A549 (cell line): ENCODE measurements around the gene TMEM135. TPM values are rescaled to one million over a fixed set of nuclear protein-coding genes. Genes with fewer than 3 reads are reported as not detected.

Experiments used
- ATAC-seq, 2 experiments: fragments of 200-7000 bp in 1 of 2; fragments of >200 bp in 1 of 2; cut with Nextera tagmentation in 1 of 2; cut with Tn5 transposase in 1 of 2; 3 replicates each; pipeline versions ENCODE4 v1.8.0 to v1.9.1; 2018 to 2020; ENCODE audit warnings: mild to moderate bottlenecking in 1 of 2, moderate library complexity in 1 of 2
- CTCF ChIA-PET: fragments of 300-600 bp; sonication (Branson Sonifier 250); formaldehyde crosslinking; extraction: SDS; loops from one replicate; lab custom pipeline; 2021; ENCODE audit warnings: antibody characterized with exemption, inconsistent platforms; lab: Yijun Ruan, JAX
- POLR2A ChIA-PET: fragments of 350-600 bp; formaldehyde crosslinking; extraction: SDS; loops from one replicate; lab custom pipeline; 2021; ENCODE audit warnings: antibody characterized with exemption, inconsistent platforms; lab: Yijun Ruan, JAX
- DNase-seq, 2 experiments: peaks; one replicate each; pipeline versions ENCODE4 v3.0.0 to v3.0.0-alpha.2; 2011 to 2016; ENCODE audit warnings: low read depth in 1 of 2, low spot score in 1 of 2
- FAIRE-seq: peaks from 2 replicates; lab custom pipeline; 2011; peaks lifted over from hg19 to GRCh38; lab: Jason Lieb, UNC
- H3K27ac ChIP-seq, 2 experiments: fragments of >200 bp; sonication (Bioruptor Twin); formaldehyde crosslinking; 3 replicates each; pipeline ENCODE4 v1.5.1; 2016 to 2017
- H3K4me1 ChIP-seq: fragments of >200 bp; sonication (Bioruptor Twin); formaldehyde crosslinking; 3 replicates; pipeline ENCODE4 v1.6.1; 2016
- H3K4me2 ChIP-seq: fragments of >200 bp; sonication (Bioruptor Twin); formaldehyde crosslinking; 3 replicates; pipeline ENCODE4 v1.6.1; 2016
- H3K4me3 ChIP-seq: fragments of >200 bp; sonication (Bioruptor Twin); formaldehyde crosslinking; 3 replicates; pipeline ENCODE4 v1.5.1; 2016
- H3K9me3 ChIP-seq: fragments of >200 bp; sonication (Bioruptor Twin); formaldehyde crosslinking; 3 replicates; pipeline ENCODE4 v1.6.1; 2016
- CEBPB ChIP-seq, 2 experiments: fragments of >200 bp in 1 of 2; sonication (Bioruptor Twin) in 1 of 2; formaldehyde crosslinking in 1 of 2; IDR thresholded peaks; 2 replicates each; pipeline ENCODE4 v1.6.1; 2012 to 2016
- EHMT2 ChIP-seq: fragments of 200-600 bp; sonication (generic); IDR thresholded peaks from 2 replicates; pipeline ENCODE4 v1.6.1; 2016; ENCODE audit warnings: antibody characterized with exemption, low read depth, mild to moderate bottlenecking, moderate library complexity
- EP300 ChIP-seq, 2 experiments: fragments of >200 bp; sonication (Bioruptor Twin); formaldehyde crosslinking; IDR thresholded peaks; 2 replicates in 1 of 2; 3 replicates in 1 of 2; pipeline ENCODE4 v1.6.1; 2016 to 2017
- GATA3 ChIP-seq: IDR thresholded peaks from 2 replicates; pipeline ENCODE4 v1.6.1; 2012; ENCODE audit warnings: borderline replicate concordance
- HDAC2 ChIP-seq: fragments of 200-600 bp; sonication (generic); IDR thresholded peaks from 2 replicates; pipeline ENCODE4 v1.6.1; 2016
- HOXB5 ChIP-seq: fragments of 250-450 bp; sonication (Bioruptor Pico); IDR thresholded peaks from 2 replicates; pipeline ENCODE4 v1.5.0; 2020; ENCODE audit warnings: mild to moderate bottlenecking, moderate library complexity
- KDM1A ChIP-seq: fragments of 200-600 bp; sonication (generic); IDR thresholded peaks from 2 replicates; pipeline ENCODE4 v1.6.1; 2016; ENCODE audit warnings: low read depth, mild to moderate bottlenecking
- KDM5A ChIP-seq: fragments of 200-600 bp; sonication (generic); IDR thresholded peaks from 2 replicates; pipeline ENCODE4 v1.6.1; 2016; ENCODE audit warnings: antibody characterized with exemption, mild to moderate bottlenecking
- MAFK ChIP-seq: fragments of 450-650 bp; IDR thresholded peaks from 2 replicates; pipeline ENCODE4 v1.6.1; 2014; ENCODE audit not compliant: partially characterized antibody
- MAZ ChIP-seq: fragments of 150-350 bp; IDR thresholded peaks from 2 replicates; pipeline ENCODE4 v1.6.1; 2014; ENCODE audit warnings: antibody characterized with exemption, low read depth, low read length, borderline replicate concordance
- NPAS2 ChIP-seq: fragments of 250-450 bp; sonication (Bioruptor Pico); IDR thresholded peaks from 2 replicates; pipeline ENCODE4 v1.8.0; 2022; ENCODE audit warnings: mild to moderate bottlenecking, moderate library complexity, borderline replicate concordance
- POLR2A ChIP-seq: IDR thresholded peaks from 2 replicates; pipeline ENCODE4 v1.6.1; 2012; ENCODE audit warnings: mild to moderate bottlenecking, low read length
- POLR2AphosphoS2 ChIP-seq: conservative IDR thresholded peaks from 2 replicates; pipeline ENCODE4 v1.6.1; 2012; ENCODE audit warnings: low read length, improper control_type of control experiment, inconsistent platforms
- RARB ChIP-seq: fragments of 250-450 bp; sonication (Bioruptor Pico); IDR thresholded peaks from 2 replicates; pipeline ENCODE4 v1.8.0; 2021; ENCODE audit warnings: mild to moderate bottlenecking, moderate library complexity
- RCOR1 ChIP-seq: fragments of 150-350 bp; IDR thresholded peaks from 2 replicates; pipeline ENCODE4 v1.6.1; 2014; ENCODE audit warnings: antibody characterized with exemption, low read length, low read depth
- RFX5 ChIP-seq: fragments of 450-650 bp; IDR thresholded peaks from 2 replicates; pipeline ENCODE4 v1.7.1; 2014; ENCODE audit warnings: antibody characterized with exemption, mild to moderate bottlenecking, moderate library complexity
- TFCP2L1 ChIP-seq: fragments of 250-450 bp; sonication (Bioruptor Pico); IDR thresholded peaks from 2 replicates; pipeline ENCODE4 v1.5.0; 2021; ENCODE audit warnings: mild to moderate bottlenecking
- ZFP36 ChIP-seq: fragments of 450-650 bp; IDR thresholded peaks from 2 replicates; pipeline ENCODE4 v1.6.1; 2014; ENCODE audit warnings: borderline replicate concordance; ENCODE audit not compliant: partially characterized antibody
- ZNF302 ChIP-seq: fragments of 250-450 bp; sonication (Bioruptor Pico); IDR thresholded peaks from 2 replicates; pipeline ENCODE4 v1.9.0; 2021; ENCODE audit warnings: inconsistent platforms, mild to moderate bottlenecking, moderate library complexity
- WGBS: methylation state at CpG from one replicate; pipeline ENCODE4 v1.1.6; 2017; ENCODE audit errors: missing lambda C conversion rate; 5-methylcytosine and 5-hydroxymethylcytosine counted together
- polyA plus RNA-seq, 4 experiments: library from polyadenylated mRNA; depleted of rRNA in 3 of 4; stranded (reverse); fragments of >200 nt; fragmentation: RNase III in 1 of 4; extraction: RNeasy Plus Mini Kit Qiagen cat#74134 plus additional on column Dnase treatment in 1 of 4; gene quantifications; 2 replicates in 3 of 4; 3 replicates in 1 of 4; pipeline ENCODE4 v1.2.3, GENCODE V29; 2011 to 2017
- TF ChIP-seq, protein P1 (sequence below): fragments of 200-600 bp; sonication (generic); IDR thresholded peaks from 2 replicates; pipeline ENCODE4 v1.6.1; 2016; ENCODE audit warnings: antibody characterized with exemption, mild to moderate bottlenecking, moderate library complexity
- TF ChIP-seq, protein P2 (sequence below): fragments of 250-450 bp; sonication (Bioruptor Pico); IDR thresholded peaks from 2 replicates; pipeline ENCODE4 v1.5.0; 2021; ENCODE audit warnings: mild to moderate bottlenecking, moderate library complexity, borderline replicate concordance
- TF ChIP-seq, protein P3 (sequence below): IDR thresholded peaks from 2 replicates; pipeline ENCODE4 v1.6.1; 2012
- TF ChIP-seq, protein P4 (sequence below): fragments of 150-350 bp; IDR thresholded peaks from 2 replicates; pipeline ENCODE4 v1.6.1; 2014; ENCODE audit warnings: low read depth, mild to moderate bottlenecking, low read length
- TF ChIP-seq, protein P5 (sequence below): fragments of 250-450 bp; sonication (Bioruptor Pico); IDR thresholded peaks from 2 replicates; pipeline ENCODE4 v1.5.0; 2020; ENCODE audit warnings: low read depth, mild to moderate bottlenecking, moderate library complexity
- TF ChIP-seq, protein P6 (sequence below): fragments of >200 bp; sonication (Bioruptor Twin); formaldehyde crosslinking; IDR thresholded peaks from 3 replicates; pipeline ENCODE4 v1.6.1; 2016

TMEM135 gene
- polyA plus RNA-seq, 2 of the 4 experiments (the other 2 are of a cell fraction) = 18.4 to 18.5 TPM

DNA sequence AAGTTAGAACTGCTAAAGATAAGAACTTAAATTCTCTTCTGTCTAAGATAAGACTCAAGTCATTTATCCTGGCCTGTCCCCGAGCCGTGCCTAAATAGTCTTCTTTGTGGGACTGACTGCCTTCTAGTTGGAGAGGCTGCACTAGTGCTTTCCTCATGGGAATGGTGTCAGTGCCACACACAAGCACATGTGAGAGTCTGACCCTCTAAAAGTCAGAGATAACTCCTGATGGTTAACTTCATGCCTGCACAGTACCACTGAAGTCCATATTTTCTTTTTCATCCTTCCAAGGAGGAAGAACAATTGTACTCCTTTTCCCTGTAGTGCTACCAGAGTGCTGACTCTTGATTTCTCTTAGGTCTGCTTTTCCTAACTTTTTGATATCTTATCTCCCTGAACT is 309.7 kb downstream of the TMEM135 start:
- TF ChIP-seq POLR2AphosphoS2 (no peak), POLR2A (no peak), RCOR1 (no peak), RFX5 (no peak), MAZ (no peak), TFCP2L1 (CRISPR knock-in tag) (no peak)
- TF ChIP-seq, protein P1, sequence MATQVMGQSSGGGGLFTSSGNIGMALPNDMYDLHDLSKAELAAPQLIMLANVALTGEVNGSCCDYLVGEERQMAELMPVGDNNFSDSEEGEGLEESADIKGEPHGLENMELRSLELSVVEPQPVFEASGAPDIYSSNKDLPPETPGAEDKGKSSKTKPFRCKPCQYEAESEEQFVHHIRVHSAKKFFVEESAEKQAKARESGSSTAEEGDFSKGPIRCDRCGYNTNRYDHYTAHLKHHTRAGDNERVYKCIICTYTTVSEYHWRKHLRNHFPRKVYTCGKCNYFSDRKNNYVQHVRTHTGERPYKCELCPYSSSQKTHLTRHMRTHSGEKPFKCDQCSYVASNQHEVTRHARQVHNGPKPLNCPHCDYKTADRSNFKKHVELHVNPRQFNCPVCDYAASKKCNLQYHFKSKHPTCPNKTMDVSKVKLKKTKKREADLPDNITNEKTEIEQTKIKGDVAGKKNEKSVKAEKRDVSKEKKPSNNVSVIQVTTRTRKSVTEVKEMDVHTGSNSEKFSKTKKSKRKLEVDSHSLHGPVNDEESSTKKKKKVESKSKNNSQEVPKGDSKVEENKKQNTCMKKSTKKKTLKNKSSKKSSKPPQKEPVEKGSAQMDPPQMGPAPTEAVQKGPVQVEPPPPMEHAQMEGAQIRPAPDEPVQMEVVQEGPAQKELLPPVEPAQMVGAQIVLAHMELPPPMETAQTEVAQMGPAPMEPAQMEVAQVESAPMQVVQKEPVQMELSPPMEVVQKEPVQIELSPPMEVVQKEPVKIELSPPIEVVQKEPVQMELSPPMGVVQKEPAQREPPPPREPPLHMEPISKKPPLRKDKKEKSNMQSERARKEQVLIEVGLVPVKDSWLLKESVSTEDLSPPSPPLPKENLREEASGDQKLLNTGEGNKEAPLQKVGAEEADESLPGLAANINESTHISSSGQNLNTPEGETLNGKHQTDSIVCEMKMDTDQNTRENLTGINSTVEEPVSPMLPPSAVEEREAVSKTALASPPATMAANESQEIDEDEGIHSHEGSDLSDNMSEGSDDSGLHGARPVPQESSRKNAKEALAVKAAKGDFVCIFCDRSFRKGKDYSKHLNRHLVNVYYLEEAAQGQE = no peak
- Histone ChIP-seq H3K27ac (no peak overlapping the region), H3K9me3 (no peaks in the 10 kb centered on the region), H3K4me3 (no peak overlapping the region), H3K4me2 (no peak overlapping the region), H3K4me1 (no peaks in the 10 kb centered on the region)
- ChIA-PET CTCF (no interaction called here), POLR2A (no interaction called here)
- no peak for DNase-seq
- FAIRE-seq = no peak
- ATAC-seq = no peak
- WGBS = 23% methylated on average over 2 of the region's 2 CpGs

DNA sequence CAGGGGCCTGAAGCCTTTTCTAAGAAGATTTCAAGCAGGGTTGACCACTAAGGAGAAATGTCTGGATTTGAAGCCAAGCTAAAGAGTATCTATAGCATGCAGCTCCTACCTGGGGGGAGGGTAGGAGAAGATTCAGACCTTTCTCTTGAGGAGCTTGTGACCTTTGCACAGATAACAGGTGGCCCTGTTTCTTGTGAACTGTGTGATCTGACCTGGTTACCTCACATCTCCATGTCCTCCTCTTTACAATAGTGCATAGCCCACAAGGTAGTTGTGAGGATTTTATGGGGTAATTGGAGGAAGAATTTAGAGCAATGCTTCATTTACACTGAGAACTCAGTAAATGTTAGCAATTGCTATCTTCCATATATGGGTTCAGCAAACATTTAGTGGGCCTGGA is 310.1 kb downstream of the TMEM135 start:
- H3K4me2 ChIP-seq = no peak overlapping the region
- FAIRE-seq (no peak), DNase-seq (no peak), ATAC-seq (no peak)
- TF ChIP-seq RARB = no peak
- TF ChIP-seq, protein P2, sequence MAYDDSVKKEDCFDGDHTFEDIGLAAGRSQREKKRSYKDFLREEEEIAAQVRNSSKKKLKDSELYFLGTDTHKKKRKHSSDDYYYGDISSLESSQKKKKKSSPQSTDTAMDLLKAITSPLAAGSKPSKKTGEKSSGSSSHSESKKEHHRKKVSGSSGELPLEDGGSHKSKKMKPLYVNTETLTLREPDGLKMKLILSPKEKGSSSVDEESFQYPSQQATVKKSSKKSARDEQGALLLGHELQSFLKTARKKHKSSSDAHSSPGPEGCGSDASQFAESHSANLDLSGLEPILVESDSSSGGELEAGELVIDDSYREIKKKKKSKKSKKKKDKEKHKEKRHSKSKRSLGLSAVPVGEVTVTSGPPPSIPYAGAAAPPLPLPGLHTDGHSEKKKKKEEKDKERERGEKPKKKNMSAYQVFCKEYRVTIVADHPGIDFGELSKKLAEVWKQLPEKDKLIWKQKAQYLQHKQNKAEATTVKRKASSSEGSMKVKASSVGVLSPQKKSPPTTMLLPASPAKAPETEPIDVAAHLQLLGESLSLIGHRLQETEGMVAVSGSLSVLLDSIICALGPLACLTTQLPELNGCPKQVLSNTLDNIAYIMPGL (CRISPR knock-in tag) = no peak
- TF ChIP-seq HDAC2 = no peak
- TF ChIP-seq KDM1A = no peak
- no peak for TF ChIP-seq NPAS2 (CRISPR knock-in tag)
- no peak for TF ChIP-seq EHMT2
- TF ChIP-seq, protein P3, sequence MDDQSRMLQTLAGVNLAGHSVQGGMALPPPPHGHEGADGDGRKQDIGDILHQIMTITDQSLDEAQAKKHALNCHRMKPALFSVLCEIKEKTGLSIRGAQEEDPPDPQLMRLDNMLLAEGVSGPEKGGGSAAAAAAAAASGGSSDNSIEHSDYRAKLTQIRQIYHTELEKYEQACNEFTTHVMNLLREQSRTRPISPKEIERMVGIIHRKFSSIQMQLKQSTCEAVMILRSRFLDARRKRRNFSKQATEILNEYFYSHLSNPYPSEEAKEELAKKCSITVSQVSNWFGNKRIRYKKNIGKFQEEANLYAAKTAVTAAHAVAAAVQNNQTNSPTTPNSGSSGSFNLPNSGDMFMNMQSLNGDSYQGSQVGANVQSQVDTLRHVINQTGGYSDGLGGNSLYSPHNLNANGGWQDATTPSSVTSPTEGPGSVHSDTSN = no peak
- no peak for TF ChIP-seq CEBPB (IDR thresholded peaks at IDR 0.05)
- no peak for TF ChIP-seq POLR2A
- TF ChIP-seq, protein P4, sequence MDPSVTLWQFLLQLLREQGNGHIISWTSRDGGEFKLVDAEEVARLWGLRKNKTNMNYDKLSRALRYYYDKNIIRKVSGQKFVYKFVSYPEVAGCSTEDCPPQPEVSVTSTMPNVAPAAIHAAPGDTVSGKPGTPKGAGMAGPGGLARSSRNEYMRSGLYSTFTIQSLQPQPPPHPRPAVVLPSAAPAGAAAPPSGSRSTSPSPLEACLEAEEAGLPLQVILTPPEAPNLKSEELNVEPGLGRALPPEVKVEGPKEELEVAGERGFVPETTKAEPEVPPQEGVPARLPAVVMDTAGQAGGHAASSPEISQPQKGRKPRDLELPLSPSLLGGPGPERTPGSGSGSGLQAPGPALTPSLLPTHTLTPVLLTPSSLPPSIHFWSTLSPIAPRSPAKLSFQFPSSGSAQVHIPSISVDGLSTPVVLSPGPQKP = no peak
- no peak for TF ChIP-seq ZNF302 (CRISPR knock-in tag)
- TF ChIP-seq GATA3 = no peak
- TF ChIP-seq, protein P5, sequence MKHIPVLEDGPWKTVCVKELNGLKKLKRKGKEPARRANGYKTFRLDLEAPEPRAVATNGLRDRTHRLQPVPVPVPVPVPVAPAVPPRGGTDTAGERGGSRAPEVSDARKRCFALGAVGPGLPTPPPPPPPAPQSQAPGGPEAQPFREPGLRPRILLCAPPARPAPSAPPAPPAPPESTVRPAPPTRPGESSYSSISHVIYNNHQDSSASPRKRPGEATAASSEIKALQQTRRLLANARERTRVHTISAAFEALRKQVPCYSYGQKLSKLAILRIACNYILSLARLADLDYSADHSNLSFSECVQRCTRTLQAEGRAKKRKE (CRISPR knock-in tag) = no peak
- no peak for TF ChIP-seq MAFK
- TF ChIP-seq ZFP36 = no peak
- TF ChIP-seq HOXB5 (CRISPR knock-in tag) = no peak
- no peak for TF ChIP-seq EP300 (IDR thresholded peaks at IDR 0.05)
- no peak for TF ChIP-seq RFX5
- no peak for TF ChIP-seq KDM5A
- TF ChIP-seq, protein P6, sequence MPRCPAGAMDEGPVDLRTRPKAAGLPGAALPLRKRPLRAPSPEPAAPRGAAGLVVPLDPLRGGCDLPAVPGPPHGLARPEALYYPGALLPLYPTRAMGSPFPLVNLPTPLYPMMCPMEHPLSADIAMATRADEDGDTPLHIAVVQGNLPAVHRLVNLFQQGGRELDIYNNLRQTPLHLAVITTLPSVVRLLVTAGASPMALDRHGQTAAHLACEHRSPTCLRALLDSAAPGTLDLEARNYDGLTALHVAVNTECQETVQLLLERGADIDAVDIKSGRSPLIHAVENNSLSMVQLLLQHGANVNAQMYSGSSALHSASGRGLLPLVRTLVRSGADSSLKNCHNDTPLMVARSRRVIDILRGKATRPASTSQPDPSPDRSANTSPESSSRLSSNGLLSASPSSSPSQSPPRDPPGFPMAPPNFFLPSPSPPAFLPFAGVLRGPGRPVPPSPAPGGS = no peak
- H3K9me3 ChIP-seq = no peaks in the 10 kb centered on the region
- no peak overlapping the region for H3K4me3 ChIP-seq
- POLR2A ChIA-PET = no interaction called here
- no peak overlapping the region for H3K27ac ChIP-seq
- CTCF ChIA-PET = no interaction called here
- no peaks in the 10 kb centered on the region for H3K4me1 ChIP-seq
